NT2/D1 (cell line): ENCODE results near the gene CORO1C.

Experiments
- DNase-seq: peaks from one replicate; pipeline ENCODE4 v3.0.0-alpha.2; 2011; ENCODE audit warnings: low read depth, low spot score
- H3K27me3 ChIP-seq: 2 replicates; pipeline ENCODE4 v1.6.0; 2011; ENCODE audit warnings: mild to moderate bottlenecking; ENCODE audit not compliant: insufficient read length, insufficient read depth
- H3K36me3 ChIP-seq: 2 replicates; pipeline ENCODE4 v1.6.1; 2011; ENCODE audit warnings: mild to moderate bottlenecking, low read length, mixed read lengths; ENCODE audit not compliant: insufficient read depth, insufficient read length
- H3K4me1 ChIP-seq: 2 replicates; pipeline ENCODE4 v1.5.1; 2011; ENCODE audit not compliant: insufficient read depth, insufficient read length
- H3K4me3 ChIP-seq: 2 replicates; pipeline ENCODE4 v1.5.1; 2011; ENCODE audit warnings: low read depth; ENCODE audit not compliant: insufficient read length
- H3K9ac ChIP-seq: 2 replicates; pipeline ENCODE4 v1.6.0; 2011; ENCODE audit warnings: low read depth; ENCODE audit not compliant: insufficient read length
- H3K9me3 ChIP-seq: 2 replicates; pipeline ENCODE4 v1.5.1; 2011; ENCODE audit warnings: mild to moderate bottlenecking, low read length; ENCODE audit not compliant: insufficient read depth
- SUZ12 ChIP-seq: IDR thresholded peaks from 2 replicates; pipeline ENCODE4 v1.6.1; 2011; ENCODE audit not compliant: insufficient read length, insufficient read depth; ENCODE audit errors: extremely low read depth
- YY1 ChIP-seq: IDR thresholded peaks from 2 replicates; pipeline ENCODE4 v1.6.1; 2011; ENCODE audit not compliant: insufficient read length, insufficient read depth
- ZNF274 ChIP-seq: IDR thresholded peaks from 2 replicates; pipeline ENCODE4 v1.6.1; 2011; ENCODE audit warnings: mild to moderate bottlenecking, low read depth, low read length

Gene CORO1C

DNA sequence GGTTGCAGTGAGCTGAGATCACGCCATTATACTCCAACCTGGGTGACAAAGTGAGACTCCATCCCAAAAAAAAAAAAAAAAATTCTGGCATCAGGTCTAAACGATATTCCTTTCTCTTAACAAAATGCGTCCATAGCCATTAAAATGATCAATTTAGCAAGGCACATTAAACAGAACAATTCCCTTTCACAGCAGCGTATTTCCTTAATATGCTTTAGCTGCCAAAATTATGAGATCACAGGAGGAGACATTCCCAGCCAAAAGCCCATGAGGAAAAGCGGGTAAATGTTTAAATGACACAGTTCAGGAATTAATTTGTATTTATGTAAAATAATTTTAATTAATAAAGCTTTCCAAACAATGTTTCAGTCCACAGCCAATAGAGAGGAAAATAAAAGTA is 54.6 kb downstream of the CORO1C start:
- Histone ChIP-seq H3K27me3 (no peaks in the 10 kb centered on the region), H3K4me3 (no peak overlapping the region), H3K4me1 (no peaks in the 10 kb centered on the region), H3K9ac (no peak overlapping the region), H3K36me3 (peaks cover 45% of the 10 kb centered on the region), H3K9me3 (no peaks in the 10 kb centered on the region)
- TF ChIP-seq YY1, result no peak
- DNase-seq, result no peak

DNA sequence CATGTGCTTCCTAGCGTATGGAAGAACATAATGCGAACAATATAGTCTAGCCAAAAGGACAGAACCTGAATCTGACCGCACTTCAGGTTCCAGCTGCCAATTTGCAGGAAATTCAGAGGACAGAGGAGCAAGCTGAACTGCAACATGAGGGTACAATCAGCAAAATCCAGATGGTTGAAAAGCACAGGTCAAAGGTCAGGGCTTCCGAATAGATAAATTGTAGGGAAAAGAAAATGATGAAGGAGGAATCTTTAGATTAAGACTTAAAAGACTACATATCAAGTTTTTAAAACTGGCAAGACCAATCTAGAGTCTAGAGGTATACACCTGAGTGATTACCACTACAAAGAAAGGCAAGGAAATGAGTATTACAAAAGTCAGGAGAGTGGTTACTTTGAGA is 55.5 kb downstream of the CORO1C start:
- no peak for TF ChIP-seq ZNF274
- no peak for TF ChIP-seq YY1
- TF ChIP-seq SUZ12, result no peak
- no peaks in the 10 kb centered on the region for H3K4me1 ChIP-seq
- peaks cover 45% of the 10 kb centered on the region for H3K36me3 ChIP-seq
- H3K27me3 ChIP-seq, result no peaks in the 10 kb centered on the region
- H3K9ac ChIP-seq, result no peak overlapping the region
- no peak for DNase-seq
- H3K9me3 ChIP-seq, result no peaks in the 10 kb centered on the region
- H3K4me3 ChIP-seq, result no peak overlapping the region

DNA sequence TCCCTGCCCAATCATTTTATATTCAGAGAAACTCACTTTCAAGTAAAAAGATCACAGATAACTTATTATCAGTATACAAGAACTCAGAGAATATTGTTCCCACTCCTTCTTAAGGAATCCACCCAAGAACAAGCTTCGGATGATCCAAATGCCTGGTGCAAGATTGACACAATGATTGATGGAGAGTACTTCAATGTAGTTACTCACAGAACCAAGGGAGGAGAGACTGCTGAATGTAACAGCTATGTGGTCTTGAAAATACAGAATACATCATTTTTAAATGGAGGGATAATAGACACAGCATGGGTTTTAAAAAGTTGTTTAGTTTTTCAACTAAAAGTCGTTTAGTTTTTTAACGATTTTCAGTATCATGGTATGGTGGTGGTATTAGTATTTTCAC is 59.3 kb downstream of the CORO1C start:
- H3K27me3 ChIP-seq, result no peaks in the 10 kb centered on the region
- no peaks in the 10 kb centered on the region for H3K9me3 ChIP-seq
- H3K9ac ChIP-seq, result no peak overlapping the region
- H3K4me1 ChIP-seq, result no peaks in the 10 kb centered on the region
- no peak overlapping the region for H3K4me3 ChIP-seq
- no peak for DNase-seq
- peaks cover 28% of the 10 kb centered on the region for H3K36me3 ChIP-seq
- TF ChIP-seq YY1 (no peak), ZNF274 (no peak), SUZ12 (no peak)

DNA sequence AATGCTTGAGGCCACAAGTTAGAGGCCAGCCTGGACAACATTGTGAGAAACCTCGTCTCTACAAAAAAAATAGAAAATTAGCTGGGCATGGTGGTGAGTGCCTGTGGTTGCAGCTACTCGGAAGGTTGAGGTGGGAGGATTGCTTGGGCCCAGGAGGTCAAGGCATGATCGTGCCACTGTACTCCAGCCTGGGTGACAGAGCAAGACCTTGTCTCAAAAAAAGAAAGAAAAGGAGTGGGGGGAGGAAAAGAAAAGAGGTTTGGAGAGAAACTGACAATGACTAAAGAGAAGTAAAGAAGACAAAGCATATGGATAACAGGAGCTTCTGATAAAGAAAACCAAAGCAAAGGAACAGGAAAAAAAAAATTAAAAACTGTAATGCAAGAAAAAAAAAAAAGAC is 60.2 kb downstream of the CORO1C start:
- H3K4me3 ChIP-seq, result no peak overlapping the region
- no peak overlapping the region for H3K9ac ChIP-seq
- H3K9me3 ChIP-seq, result no peaks in the 10 kb centered on the region
- no peaks in the 10 kb centered on the region for H3K27me3 ChIP-seq
- no peak for TF ChIP-seq SUZ12
- peaks cover 24% of the 10 kb centered on the region for H3K36me3 ChIP-seq
- no peak for DNase-seq
- no peaks in the 10 kb centered on the region for H3K4me1 ChIP-seq

DNA sequence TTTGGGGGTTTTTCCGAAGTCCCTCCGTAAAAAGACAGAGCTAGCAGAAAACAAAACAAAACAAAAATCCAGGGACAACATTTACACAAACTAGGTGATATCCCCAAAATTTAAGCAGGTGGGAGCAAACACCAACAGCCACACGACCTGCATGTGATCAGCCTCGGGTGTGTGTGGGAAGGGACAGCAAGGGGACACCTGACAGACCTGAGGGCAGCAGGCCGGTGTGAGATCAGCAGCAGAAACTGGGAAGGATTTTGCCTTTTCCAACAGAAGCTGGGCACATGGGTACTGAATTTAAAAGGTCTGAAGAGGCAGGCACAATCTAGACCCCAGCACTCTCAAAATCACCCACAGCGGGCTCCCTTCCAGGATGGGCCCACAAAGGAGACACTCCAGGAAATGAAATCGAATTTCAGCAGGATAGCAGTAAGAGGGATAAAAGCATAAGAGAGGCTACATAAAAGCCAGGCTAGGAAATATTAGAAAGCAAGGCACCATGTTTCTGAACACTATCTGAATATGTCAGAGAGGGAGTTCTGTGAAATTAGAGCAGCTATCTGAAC is 61.2 kb downstream of the CORO1C start:
- no peaks in the 10 kb centered on the region for H3K4me1 ChIP-seq
- H3K36me3 ChIP-seq, result peaks cover 27% of the 10 kb centered on the region
- H3K9ac ChIP-seq, result no peak overlapping the region
- H3K4me3 ChIP-seq, result no peak overlapping the region
- no peak for DNase-seq
- no peaks in the 10 kb centered on the region for H3K27me3 ChIP-seq
- TF ChIP-seq ZNF274, result no peak
- no peak for TF ChIP-seq YY1
- TF ChIP-seq SUZ12, result no peak
- no peaks in the 10 kb centered on the region for H3K9me3 ChIP-seq

DNA sequence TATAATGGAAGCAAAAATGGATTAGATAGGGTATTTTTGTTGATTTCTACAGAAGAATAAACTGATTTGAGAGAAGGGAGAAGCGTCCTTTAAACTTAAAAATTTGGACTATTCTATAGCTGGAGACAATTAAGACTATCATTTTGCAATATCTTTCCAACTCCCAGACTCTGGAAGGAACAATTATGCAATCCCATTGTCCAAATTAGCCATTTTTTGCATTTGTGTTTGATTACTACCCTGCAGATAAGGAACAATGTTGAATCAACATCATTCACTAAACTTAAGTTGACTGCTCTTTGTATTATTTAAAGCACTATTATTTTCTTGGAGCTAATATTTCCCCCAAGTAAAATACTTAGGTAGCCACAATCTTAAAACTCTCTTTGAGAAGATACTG is 62.8 kb downstream of the CORO1C start:
- H3K9me3 ChIP-seq, result no peaks in the 10 kb centered on the region
- H3K27me3 ChIP-seq, result no peaks in the 10 kb centered on the region
- no peaks in the 10 kb centered on the region for H3K4me1 ChIP-seq
- no peak overlapping the region for H3K9ac ChIP-seq
- no peak for DNase-seq
- TF ChIP-seq SUZ12 (no peak), ZNF274 (no peak), YY1 (no peak)
- peaks cover 14% of the 10 kb centered on the region for H3K36me3 ChIP-seq
- no peak overlapping the region for H3K4me3 ChIP-seq

DNA sequence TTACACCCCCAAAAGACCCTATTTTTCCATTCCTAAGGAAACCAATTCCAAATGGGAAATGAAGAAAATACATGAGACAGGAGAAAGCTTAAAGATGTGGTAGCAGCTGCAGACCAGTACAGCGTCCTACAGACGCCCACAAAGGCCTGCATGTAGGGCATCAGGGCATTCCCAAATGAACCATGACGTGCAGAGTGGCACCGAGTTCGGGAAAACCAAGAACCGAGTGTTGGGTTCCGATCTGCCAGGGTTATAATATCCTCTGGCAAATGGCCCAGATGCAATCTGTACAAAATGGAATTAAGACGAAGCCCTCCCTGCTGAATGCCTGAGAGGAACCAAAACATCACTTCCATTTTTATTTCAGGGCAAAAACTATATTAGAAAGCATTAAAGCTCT is 63.3 kb downstream of the CORO1C start:
- Histone ChIP-seq H3K4me1 (no peaks in the 10 kb centered on the region), H3K9ac (no peak overlapping the region), H3K4me3 (no peak overlapping the region), H3K27me3 (no peaks in the 10 kb centered on the region), H3K36me3 (peaks cover 19% of the 10 kb centered on the region), H3K9me3 (no peaks in the 10 kb centered on the region)
- DNase-seq, result no peak
- TF ChIP-seq ZNF274 (no peak), SUZ12 (no peak), YY1 (no peak)

DNA sequence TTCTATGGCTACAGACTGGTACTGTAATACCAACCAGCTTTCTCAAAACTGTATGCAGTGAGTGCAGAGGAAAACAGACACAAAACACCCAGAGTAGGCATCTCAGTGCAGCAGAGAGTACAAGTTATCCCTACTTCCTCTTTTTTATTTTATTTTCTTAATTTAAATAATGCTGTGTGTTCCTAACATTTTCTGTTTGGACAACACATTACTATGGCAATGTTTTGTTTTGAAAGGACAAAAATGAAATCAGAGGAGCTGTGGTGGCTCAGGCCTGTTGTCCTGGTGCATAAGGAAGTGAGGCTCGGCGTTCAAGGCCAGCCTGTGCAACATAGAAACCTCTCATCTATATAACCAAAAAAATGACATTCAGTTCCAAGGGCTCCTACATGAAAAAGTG is 64.0 kb downstream of the CORO1C start:
- H3K4me1 ChIP-seq, result no peaks in the 10 kb centered on the region
- H3K4me3 ChIP-seq, result no peak overlapping the region
- DNase-seq, result no peak
- H3K36me3 ChIP-seq, result peaks cover 14% of the 10 kb centered on the region
- no peak overlapping the region for H3K9ac ChIP-seq
- TF ChIP-seq ZNF274 (no peak), YY1 (no peak), SUZ12 (no peak)
- H3K9me3 ChIP-seq, result no peaks in the 10 kb centered on the region
- H3K27me3 ChIP-seq, result no peaks in the 10 kb centered on the region
